Central memory CD4-positive, alpha-beta T cell (primary cell): ENCODE data around the gene NENF.
A peak's percentile ranks its signal among the peaks of the same experiment; 100 is the strongest.

Experiments
- DNase-seq: peaks from one replicate; pipeline ENCODE4 v3.0.0; 2022

NENF gene

GRCh38 chr1:212431644-212432043 is 1.1 kb upstream of the NENF start:
- DNase-seq, result no peak

GRCh38 chr1:212432272-212432660 is 454 bp upstream of the NENF start:
- DNase-seq, result no peak

- DNase-seq, result no peak
These were observed 1.1 kb downstream of the NENF start for GRCh38 chr1:212433577-212434462.

- DNase-seq, result no peak
These were observed 2.3 kb downstream of the NENF start for GRCh38 chr1:212434992-212435391.

GRCh38 chr1:212437179-212437798 is 4.6 kb downstream of the NENF start:
- no peak for DNase-seq

- DNase-seq, result no peak
These were observed 6.1 kb downstream of the NENF start for GRCh38 chr1:212438831-212439237.

GRCh38 chr1:212440419-212440818 is 7.7 kb downstream of the NENF start:
- no peak for DNase-seq

GRCh38 chr1:212442408-212442807 is 9.7 kb downstream of the NENF start:
- DNase-seq, result no peak

- no peak for DNase-seq
These were observed 13.6 kb downstream of the NENF start for GRCh38 chr1:212446333-212446732.

GRCh38 chr1:212447478-212447877 is 14.8 kb downstream of the NENF start:
- no peak for DNase-seq

GRCh38 chr1:212450331-212450881 is 17.7 kb downstream of the NENF start:
- no peak for DNase-seq

- no peak for DNase-seq
These were observed 18.9 kb downstream of the NENF start for GRCh38 chr1:212451416-212452322.

- DNase-seq, result no peak
These were observed 19.8 kb downstream of the NENF start for GRCh38 chr1:212452323-212453155.

- no peak for DNase-seq
These were observed 20.6 kb downstream of the NENF start for GRCh38 chr1:212453156-212453857.

- DNase-seq, result no peak
These were observed 22.0 kb downstream of the NENF start for GRCh38 chr1:212454741-212455140.

- DNase-seq, result no peak
These were observed 22.7 kb downstream of the NENF start for GRCh38 chr1:212455401-212455800.

GRCh38 chr1:212455803-212456528 is 23.2 kb downstream of the NENF start:
- DNase-seq, result peak; percentile 63

GRCh38 chr1:212457740-212458338 is 25.1 kb downstream of the NENF start:
- DNase-seq, result peak; percentile 22

GRCh38 chr1:212458817-212459216 is 26.1 kb downstream of the NENF start:
- no peak for DNase-seq

GRCh38 chr1:212459656-212460055 is 26.9 kb downstream of the NENF start:
- DNase-seq, result no peak
